ENCODE measurements around the gene EGFLAM.
"Not testable (repeated sequence)": the region's sequence is repeated elsewhere in the genome, so short reads cannot be mapped to it uniquely, and the experiment has no call there.

Gene EGFLAM

GRCh38 chr5:38380537-38380936 is 122.2 kb downstream of the EGFLAM start:
- DNase-seq, result no peak

GRCh38 chr5:38381361-38381760 is 123.0 kb downstream of the EGFLAM start:
- DNase-seq, result no peak

- peak; percentile 32 to 33 for DNase-seq
Observed at GRCh38 chr5:38382898-38383297, 124.5 kb downstream of the EGFLAM start.

- DNase-seq, result no peak
Observed at GRCh38 chr5:38383701-38384100, 125.3 kb downstream of the EGFLAM start.

GRCh38 chr5:38384396-38384795 is 126.0 kb downstream of the EGFLAM start:
- no peak for DNase-seq

- no peak for DNase-seq
Observed at GRCh38 chr5:38387161-38387560, 128.8 kb downstream of the EGFLAM start.

GRCh38 chr5:38393636-38394035 is 135.3 kb downstream of the EGFLAM start:
- no peak for DNase-seq

GRCh38 chr5:38396766-38397165 is 138.4 kb downstream of the EGFLAM start:
- no peak for DNase-seq

GRCh38 chr5:38400365-38400764 is 142.0 kb downstream of the EGFLAM start:
- DNase-seq, result no peak

GRCh38 chr5:38401145-38401544 is 142.8 kb downstream of the EGFLAM start:
- no peak for DNase-seq

GRCh38 chr5:38403406-38403805 is 145.0 kb downstream of the EGFLAM start:
- DNase-seq, result no peak

- no peak for DNase-seq
Observed at GRCh38 chr5:38403877-38404635, 145.7 kb downstream of the EGFLAM start.

- no peak for DNase-seq
Observed at GRCh38 chr5:38404667-38405276, 146.4 kb downstream of the EGFLAM start.

- DNase-seq, result no peak
Observed at GRCh38 chr5:38408446-38409198, 150.3 kb downstream of the EGFLAM start.

- no peak for DNase-seq
Observed at GRCh38 chr5:38410304-38410990, 152.1 kb downstream of the EGFLAM start.

- DNase-seq, result no peak
Observed at GRCh38 chr5:38413696-38414095, 155.3 kb downstream of the EGFLAM start.

- DNase-seq, result no peak
Observed at GRCh38 chr5:38414348-38414747, 156.0 kb downstream of the EGFLAM start.

GRCh38 chr5:38415772-38416171 is 157.4 kb downstream of the EGFLAM start:
- not testable (repeated sequence) for DNase-seq

GRCh38 chr5:38417658-38418017 is 159.3 kb downstream of the EGFLAM start:
- no peak for DNase-seq

- no peak for DNase-seq
Observed at GRCh38 chr5:38420246-38420645, 161.9 kb downstream of the EGFLAM start.

- peak in 1 of 2 donors; percentile 10 for DNase-seq
Observed at GRCh38 chr5:38420691-38421390, 162.5 kb downstream of the EGFLAM start.

- DNase-seq, result no peak
Observed at GRCh38 chr5:38422622-38423021, 164.3 kb downstream of the EGFLAM start.
